SK-N-MC (cell line): ENCODE measurements around the gene PRRT4.

Experiments
- EZH2 ChIP-seq: fragments of 200-600 bp; sonication (generic); IDR thresholded peaks from one replicate; pipeline ENCODE4 v1.6.1; 2017; ENCODE audit warnings: antibody characterized with exemption
- POLR2AphosphoS5 ChIP-seq: IDR thresholded peaks from 2 replicates; pipeline ENCODE4 v1.6.1; 2012; ENCODE audit warnings: mild to moderate bottlenecking, low read depth, low read length, borderline replicate concordance

DNA sequence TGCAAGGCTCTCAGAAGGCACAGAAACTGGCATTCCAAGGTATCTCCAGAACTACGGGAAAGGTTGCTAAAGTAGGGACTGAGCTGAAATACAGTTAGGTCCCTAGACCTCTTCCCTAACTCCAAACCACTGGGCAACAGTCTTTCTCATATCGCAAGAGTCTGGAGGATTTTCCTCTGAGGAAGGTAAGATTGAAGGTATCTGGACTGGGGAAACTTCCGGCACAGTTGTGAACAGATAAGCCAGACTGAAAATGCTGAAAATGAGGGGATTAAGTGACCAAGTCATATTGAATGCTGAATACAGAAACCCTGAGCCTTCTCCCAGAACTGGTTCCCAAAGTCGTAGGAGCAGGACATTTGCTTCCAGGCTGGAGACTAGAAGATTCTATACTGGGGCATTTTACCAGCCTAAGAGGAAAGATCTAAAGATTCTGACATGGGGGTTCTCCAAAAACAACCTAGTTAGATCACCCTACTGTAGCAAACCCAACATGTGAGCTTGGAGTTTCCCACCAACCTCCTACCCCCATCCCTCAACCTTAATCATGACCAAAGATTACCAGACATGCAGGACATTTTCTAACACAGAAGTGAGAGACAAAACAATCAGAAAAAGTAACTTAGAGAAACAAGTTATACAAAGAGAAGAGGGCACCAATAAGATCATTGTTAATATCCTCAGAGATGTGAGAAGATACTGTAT lies 2.8 kb upstream of the PRRT4 start:
- TF ChIP-seq EZH2 (no peak), POLR2AphosphoS5 (no peak)
